Left forelimb (tissue), 1 donor: ENCODE measurements around the gene LRG1.
"Not testable (repeated sequence)": the region's sequence is repeated elsewhere in the genome, so short reads cannot be mapped to it uniquely, and the experiment has no call there.

Source experiments
- DNase-seq: peaks from one replicate; pipeline ENCODE4 v3.0.0-alpha.2; 2018; ENCODE audit warnings: low spot score

Gene LRG1

GRCh38 chr19:4527377-4527776 lies 12.5 kb downstream of the LRG1 start:
- not testable (repeated sequence) for DNase-seq

GRCh38 chr19:4525563-4526002 lies 14.3 kb downstream of the LRG1 start:
- no peak for DNase-seq

GRCh38 chr19:4524808-4525562 lies 14.9 kb downstream of the LRG1 start:
- no peak for DNase-seq

GRCh38 chr19:4523306-4524110 lies 16.3 kb downstream of the LRG1 start:
- DNase-seq, result no peak

- DNase-seq, result no peak
These were observed 17.4 kb downstream of the LRG1 start for GRCh38 chr19:4522291-4523002.

- DNase-seq, result no peak
These were observed 18.0 kb downstream of the LRG1 start for GRCh38 chr19:4521888-4522242.

GRCh38 chr19:4521170-4521887 lies 18.5 kb downstream of the LRG1 start:
- no peak for DNase-seq

- DNase-seq, result no peak
These were observed 20.1 kb downstream of the LRG1 start for GRCh38 chr19:4519521-4520277.

GRCh38 chr19:4519172-4519496 lies 20.7 kb downstream of the LRG1 start:
- no peak for DNase-seq

- DNase-seq, result no peak
These were observed 21.3 kb downstream of the LRG1 start, which contains the start of gene PLIN4 for GRCh38 chr19:4518345-4519171. PLIN4 (minus strand) TSS chr19:4518486; CDS start chr19:4518272, 214 bp downstream.

GRCh38 chr19:4517451-4518057 lies 22.3 kb downstream of the LRG1 start:
- DNase-seq, result no peak

GRCh38 chr19:4516939-4517300 lies 22.9 kb downstream of the LRG1 start:
- DNase-seq, result no peak

- no peak for DNase-seq
These were observed 23.5 kb downstream of the LRG1 start for GRCh38 chr19:4516199-4516938.

GRCh38 chr19:4515732-4516131 lies 24.1 kb downstream of the LRG1 start:
- DNase-seq, result no peak

GRCh38 chr19:4513248-4513647 lies 26.6 kb downstream of the LRG1 start:
- DNase-seq, result no peak

GRCh38 chr19:4512070-4512469 lies 27.8 kb downstream of the LRG1 start:
- no peak for DNase-seq

- DNase-seq, result no peak
These were observed 28.4 kb downstream of the LRG1 start for GRCh38 chr19:4511300-4512054.

- DNase-seq, result no peak
These were observed 29.2 kb downstream of the LRG1 start for GRCh38 chr19:4510435-4511255.
